ENCODE measurements around the gene MIPOL1.

Gene MIPOL1

DNA sequence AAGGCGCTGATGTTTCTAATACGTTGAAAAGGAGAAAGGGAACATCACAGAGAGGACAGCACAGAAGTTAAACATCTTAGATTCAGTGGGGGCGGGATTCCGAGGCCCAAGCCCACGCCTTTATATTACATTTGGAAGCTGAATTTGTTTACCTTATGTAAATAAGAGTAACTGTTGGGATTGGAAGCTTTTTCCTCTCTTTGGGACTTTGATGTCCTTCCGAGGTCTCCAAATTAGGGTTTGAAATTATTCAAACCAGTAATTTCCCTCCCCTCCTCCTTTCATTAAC lies 390.9 kb downstream of the MIPOL1 start:
- Mint-ChIP-seq H3K36me3 (no peaks in the 10 kb centered on the region), H3K4me1 (no peaks in the 10 kb centered on the region), H3K9me3 (no peaks in the 10 kb centered on the region), H3K27ac (no peak overlapping the region), H3K4me3 (no peak overlapping the region), H3K27me3 (peaks cover 60% of the 10 kb centered on the region)
- no peak for ATAC-seq

DNA sequence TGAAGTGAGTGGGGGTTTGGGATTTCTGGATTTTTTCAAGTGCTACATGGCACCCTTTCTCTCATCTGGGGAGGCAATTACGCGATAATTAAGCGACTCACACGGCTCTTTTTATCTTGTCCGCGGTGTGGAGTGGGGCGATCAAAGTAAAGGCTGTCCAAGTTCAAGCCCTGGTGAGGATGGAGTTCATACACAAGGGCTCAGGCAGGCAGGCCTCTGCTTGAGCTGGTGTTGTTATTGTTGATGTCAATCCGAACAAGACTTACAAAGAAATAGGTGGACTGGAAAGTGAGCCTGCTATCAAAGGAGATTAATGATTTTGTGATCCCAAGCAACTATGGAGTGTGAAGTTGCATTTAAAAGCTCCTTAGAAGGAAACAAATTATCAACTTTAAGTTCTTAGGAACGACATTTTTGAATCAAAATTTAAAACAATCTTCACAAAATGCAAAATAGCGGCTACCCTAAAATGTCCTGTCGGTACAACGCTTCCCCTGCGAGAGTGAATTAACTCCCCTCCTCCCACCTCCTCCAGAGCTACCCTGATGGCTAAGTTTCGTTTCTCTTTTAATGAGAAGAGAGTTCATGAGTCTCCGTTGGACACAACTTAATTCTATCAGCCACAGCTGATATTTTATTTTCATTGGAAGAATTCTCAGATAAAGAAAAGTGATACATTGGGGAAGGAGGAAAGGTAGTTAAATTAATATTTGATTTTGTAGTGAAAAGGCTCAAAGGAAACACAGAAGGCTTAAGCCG lies 391.4 kb downstream of the MIPOL1 start:
- Mint-ChIP-seq H3K4me3 (no peak overlapping the region), H3K27ac (no peak overlapping the region), H3K9me3 (no peaks in the 10 kb centered on the region), H3K36me3 (no peaks in the 10 kb centered on the region), H3K4me1 (no peaks in the 10 kb centered on the region), H3K27me3 (peaks cover 65% of the 10 kb centered on the region)
- ATAC-seq = no peak

DNA sequence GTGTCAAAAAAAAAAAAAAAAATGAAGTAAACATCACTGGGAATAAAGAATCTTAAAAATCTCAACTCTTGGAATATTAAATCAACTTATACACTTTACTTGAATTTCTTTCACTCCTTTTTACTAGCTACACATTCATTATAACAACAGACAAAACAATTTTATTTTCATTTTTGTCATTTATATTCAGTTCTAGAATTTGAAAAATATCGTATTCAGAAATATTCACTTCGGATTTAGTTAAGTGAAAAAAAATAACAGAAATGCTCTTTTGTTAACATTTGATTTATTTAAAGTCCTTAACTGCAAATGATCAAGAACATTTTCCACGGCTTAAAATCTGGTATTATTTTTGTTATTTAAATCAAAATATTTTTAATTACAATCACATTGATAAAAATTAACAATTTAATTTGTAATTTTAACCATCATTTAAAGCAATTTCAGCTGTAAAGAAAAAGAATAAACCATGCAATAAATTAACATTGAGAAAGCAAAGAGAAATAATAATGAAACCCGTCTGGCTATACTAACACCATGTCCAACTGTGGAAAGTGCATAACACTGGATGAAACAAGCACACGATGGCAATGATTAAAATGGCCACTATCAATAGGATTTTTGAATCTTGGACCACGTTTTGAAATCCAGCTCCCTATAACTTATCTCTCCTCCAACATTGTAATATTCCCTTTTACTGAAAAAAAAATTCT lies 392.1 kb downstream of the MIPOL1 start:
- H3K9me3 Mint-ChIP-seq = no peaks in the 10 kb centered on the region
- no peaks in the 10 kb centered on the region for H3K4me1 Mint-ChIP-seq
- no peaks in the 10 kb centered on the region for H3K36me3 Mint-ChIP-seq
- no peak for ATAC-seq
- H3K27ac Mint-ChIP-seq = no peak overlapping the region
- peaks cover 69% of the 10 kb centered on the region for H3K27me3 Mint-ChIP-seq
- no peak overlapping the region for H3K4me3 Mint-ChIP-seq

GRCh38 chr14:37590428-37591139 lies 392.8 kb downstream of the MIPOL1 start:
- Mint-ChIP-seq H3K27ac (no peak overlapping the region), H3K9me3 (no peaks in the 10 kb centered on the region), H3K36me3 (no peaks in the 10 kb centered on the region), H3K27me3 (peaks cover 66% of the 10 kb centered on the region), H3K4me1 (peaks cover under 1% of the 10 kb centered on the region), H3K4me3 (no peak overlapping the region)
- ATAC-seq = no peak

GRCh38 chr14:37591311-37591940 lies 393.7 kb downstream of the MIPOL1 start:
- Mint-ChIP-seq H3K36me3 (no peaks in the 10 kb centered on the region), H3K27ac (no peak overlapping the region), H3K4me3 (no peak overlapping the region), H3K27me3 (peaks cover 66% of the 10 kb centered on the region), H3K4me1 (peaks cover 9% of the 10 kb centered on the region), H3K9me3 (no peaks in the 10 kb centered on the region)
- ATAC-seq = no peak

DNA sequence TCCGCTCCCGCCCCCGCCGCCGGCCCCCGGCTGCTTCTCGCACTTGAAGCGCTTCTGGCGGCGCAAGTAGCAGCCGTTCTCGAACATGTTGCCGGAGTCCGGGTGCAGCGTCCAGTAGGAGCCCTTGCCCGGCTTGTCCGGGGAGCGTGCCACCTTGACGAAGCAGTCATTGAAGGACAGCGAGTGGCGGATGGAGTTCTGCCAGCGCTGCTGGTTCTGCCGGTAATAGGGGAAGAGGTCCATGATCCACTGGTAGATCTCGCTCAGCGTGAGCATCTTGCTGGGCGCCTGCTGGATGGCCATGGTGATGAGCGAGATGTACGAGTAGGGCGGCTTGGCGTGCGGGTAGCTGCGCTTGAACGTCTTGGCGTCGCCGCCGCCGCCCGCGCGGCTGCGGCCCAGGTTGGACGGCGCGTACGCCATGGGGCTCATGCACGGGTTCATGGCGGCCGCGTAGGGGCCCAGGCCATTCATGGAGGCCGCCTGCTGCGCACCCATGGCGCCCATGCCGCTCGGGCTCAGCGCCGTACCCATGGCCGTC lies 394.3 kb downstream of the MIPOL1 start:
- peaks cover 9% of the 10 kb centered on the region for H3K4me1 Mint-ChIP-seq
- H3K9me3 Mint-ChIP-seq = no peaks in the 10 kb centered on the region
- no peak overlapping the region for H3K4me3 Mint-ChIP-seq
- ATAC-seq = no peak
- H3K36me3 Mint-ChIP-seq = no peaks in the 10 kb centered on the region
- H3K27me3 Mint-ChIP-seq = peaks cover 71% of the 10 kb centered on the region
- H3K27ac Mint-ChIP-seq = no peak overlapping the region

DNA sequence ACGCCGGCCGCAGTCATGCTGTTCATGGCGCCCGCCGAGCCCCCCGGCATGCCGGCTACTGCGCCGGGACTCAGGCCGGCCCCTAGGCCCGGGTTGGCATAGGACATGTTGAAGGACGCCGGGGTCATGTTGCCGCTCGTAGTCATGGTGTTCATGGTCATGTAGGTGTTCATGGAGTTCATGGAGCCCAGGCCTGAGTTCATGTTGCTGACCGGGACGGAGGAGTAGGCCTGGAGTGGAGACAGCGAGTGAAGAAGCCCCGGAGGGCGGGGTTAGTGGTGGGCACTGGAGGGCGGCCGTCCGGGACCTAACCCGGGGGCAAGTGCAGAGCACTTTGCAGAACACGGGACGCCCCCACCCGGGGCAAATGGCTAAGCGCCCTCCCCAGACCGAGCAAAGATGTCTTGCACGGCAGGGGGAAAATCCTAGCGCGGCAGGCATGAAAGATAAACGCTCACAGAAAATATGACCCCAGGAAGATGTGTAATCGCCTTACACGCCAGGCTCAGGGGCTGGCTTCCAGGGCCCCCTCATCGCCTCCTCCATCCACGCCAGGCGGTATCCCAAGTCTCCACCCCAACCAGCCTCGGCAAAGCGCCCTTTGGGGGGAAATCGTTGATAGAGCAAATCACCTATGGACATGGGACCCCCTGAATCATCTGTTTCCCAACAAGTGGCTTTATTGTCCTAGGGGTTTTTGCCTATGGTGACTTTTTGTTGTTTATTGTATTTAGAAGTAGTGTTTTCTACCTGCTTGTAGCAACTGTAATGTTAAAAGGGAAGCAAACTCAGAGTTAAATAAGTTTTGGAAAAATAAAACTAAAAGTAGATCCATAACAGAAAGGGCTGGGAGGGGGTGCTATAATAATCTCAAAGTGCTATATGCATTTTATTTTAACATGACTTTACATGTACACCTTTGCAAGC lies 395.0 kb downstream of the MIPOL1 start:
- no peaks in the 10 kb centered on the region for H3K9me3 Mint-ChIP-seq
- ATAC-seq = no peak
- no peak overlapping the region for H3K27ac Mint-ChIP-seq
- no peaks in the 10 kb centered on the region for H3K36me3 Mint-ChIP-seq
- peaks cover 9% of the 10 kb centered on the region for H3K4me1 Mint-ChIP-seq
- no peak overlapping the region for H3K4me3 Mint-ChIP-seq
- H3K27me3 Mint-ChIP-seq = peaks cover 79% of the 10 kb centered on the region

GRCh38 chr14:37593511-37594237 lies 395.9 kb downstream of the MIPOL1 start:
- no peak overlapping the region for H3K27ac Mint-ChIP-seq
- H3K4me3 Mint-ChIP-seq = no peak overlapping the region
- no peaks in the 10 kb centered on the region for H3K9me3 Mint-ChIP-seq
- ATAC-seq = no peak
- H3K36me3 Mint-ChIP-seq = no peaks in the 10 kb centered on the region
- peaks cover 83% of the 10 kb centered on the region for H3K27me3 Mint-ChIP-seq
- H3K4me1 Mint-ChIP-seq = peaks cover 9% of the 10 kb centered on the region

- Mint-ChIP-seq H3K27me3 (peaks cover 83% of the 10 kb centered on the region), H3K4me1 (peaks cover 9% of the 10 kb centered on the region), H3K9me3 (no peaks in the 10 kb centered on the region), H3K4me3 (no peak overlapping the region), H3K27ac (no peak overlapping the region), H3K36me3 (no peaks in the 10 kb centered on the region)
- no peak for ATAC-seq
Observed at GRCh38 chr14:37594238-37594970, 396.7 kb downstream of the MIPOL1 start.

DNA sequence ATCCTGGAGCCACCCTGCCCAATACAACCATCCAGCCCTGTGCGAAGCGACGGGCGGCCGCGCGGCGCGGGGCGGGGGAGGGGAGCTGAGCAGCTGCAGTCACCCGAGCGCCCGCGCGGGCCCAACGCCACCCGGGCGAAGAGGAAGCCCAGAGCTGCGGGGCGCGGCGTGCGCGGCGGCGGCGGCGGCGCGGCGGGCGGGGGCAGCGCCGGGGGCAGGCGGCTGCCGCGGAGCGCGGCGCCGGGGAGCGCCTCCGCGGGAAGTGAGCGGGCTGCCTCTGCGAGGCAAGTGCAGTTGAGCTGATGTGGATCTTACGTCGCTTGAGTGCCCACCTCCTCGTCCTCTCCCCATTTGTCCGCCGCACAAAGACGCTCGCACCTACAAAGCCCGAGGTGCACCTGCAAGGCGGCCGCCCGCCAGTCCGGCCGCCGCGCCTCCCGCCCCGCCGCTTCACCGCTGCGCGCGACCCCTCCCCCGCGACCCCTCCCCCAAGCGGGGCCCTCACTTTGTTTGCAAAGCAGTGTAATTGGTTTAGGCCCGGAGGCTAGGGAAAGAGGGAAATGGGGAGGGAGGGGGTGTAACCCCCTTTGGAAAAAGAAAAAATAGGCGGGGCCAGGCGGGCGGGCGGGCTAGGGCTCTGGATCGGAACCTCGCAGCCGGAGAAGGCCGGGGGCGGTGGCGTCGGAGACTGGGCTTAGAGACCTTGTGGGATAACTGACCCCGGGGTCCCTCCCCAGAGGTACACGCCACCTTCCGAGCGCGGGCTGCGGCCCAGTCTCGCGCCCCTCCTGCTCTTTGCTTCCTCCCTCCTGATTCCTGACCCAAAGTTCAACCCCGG lies 397.5 kb downstream of the MIPOL1 start, which contains the start of the genes FOXA1 and TTC6:
FOXA1 (minus strand) TSS at position 279 of the 838 bp plus-strand sequence; CDS start at position 2, 277 bp downstream.
TTC6 (plus strand) TSS at position 659 of the 838 bp plus-strand sequence. CDS start 26,436 bp downstream, outside the sequence.
- Mint-ChIP-seq H3K4me3 (peak within 1 kb of the TSS; percentile 29), H3K36me3 (no peaks in the 10 kb centered on the region), H3K4me1 (peaks cover 9% of the 10 kb centered on the region), H3K27ac (no peak within 1 kb of the TSS), H3K9me3 (no peaks in the 10 kb centered on the region), H3K27me3 (peaks cover 87% of the 10 kb centered on the region)
- no peak for ATAC-seq

DNA sequence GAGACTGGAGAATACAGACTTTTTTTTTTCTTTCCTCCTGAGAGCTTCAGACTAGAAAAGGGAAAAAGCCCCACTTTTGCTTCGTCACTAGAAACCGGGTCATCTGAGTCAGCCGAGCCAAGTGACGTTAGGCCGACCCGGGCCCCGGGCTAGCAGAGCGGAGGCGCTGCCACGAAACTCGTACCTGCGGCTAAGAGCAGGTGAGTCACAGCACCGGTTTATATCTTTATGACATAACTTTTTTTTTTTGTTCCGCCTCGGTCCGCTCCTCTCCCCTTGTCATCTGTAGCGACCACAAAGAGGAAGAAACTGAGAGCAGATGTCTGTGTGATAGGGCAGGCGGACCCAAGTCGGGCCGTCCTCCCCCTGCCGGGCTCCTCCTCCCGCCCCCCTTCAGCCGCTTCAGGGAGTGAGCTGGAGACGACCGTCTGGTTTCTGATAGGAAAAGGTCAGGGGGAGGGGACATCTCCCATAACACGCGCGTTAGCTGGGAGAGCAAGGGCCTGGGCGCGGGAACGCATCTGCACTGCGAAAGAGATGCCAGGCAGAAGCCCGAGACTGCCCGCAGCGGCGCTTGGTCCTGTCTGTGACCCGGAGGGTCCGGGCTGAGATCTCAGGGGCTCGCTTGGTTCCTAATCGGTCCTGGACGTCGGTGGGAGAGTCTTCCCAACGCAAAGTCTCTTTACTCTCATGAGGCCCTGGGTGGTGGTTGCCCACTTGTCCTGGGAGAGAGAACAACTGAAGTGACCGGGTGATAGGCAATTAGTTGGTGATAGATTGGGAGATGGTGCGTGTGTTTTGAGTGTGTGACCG lies 398.3 kb downstream of the MIPOL1 start:
- Mint-ChIP-seq H3K36me3 (no peaks in the 10 kb centered on the region), H3K4me1 (peaks cover 9% of the 10 kb centered on the region), H3K9me3 (no peaks in the 10 kb centered on the region), H3K27me3 (peaks cover 87% of the 10 kb centered on the region), H3K4me3 (peak overlapping the region; percentile 29), H3K27ac (no peak overlapping the region)
- ATAC-seq = peak; percentile 45

All from stimulated activated memory B cell treated with anti-CD40 and anti-IgM and Interleukin-4, amounts not matched to agents 10 μg/mL and 1 μg/mL and 100 μg/mL, for 72 hours (primary cell).